Activated CD4-positive, alpha-beta T cell treated with anti-CD3 and anti-CD28 coated beads for 1 hour (primary cell): ENCODE measurements around the gene RBBP7.
"Not testable (repeated sequence)": the region's sequence is repeated elsewhere in the genome, so short reads cannot be mapped to it uniquely, and the experiment has no call there.

Experiments used
- DNase-seq: peaks from one replicate; pipeline ENCODE4 v3.0.0-alpha.2; 2020

The RBBP7 gene

DNA sequence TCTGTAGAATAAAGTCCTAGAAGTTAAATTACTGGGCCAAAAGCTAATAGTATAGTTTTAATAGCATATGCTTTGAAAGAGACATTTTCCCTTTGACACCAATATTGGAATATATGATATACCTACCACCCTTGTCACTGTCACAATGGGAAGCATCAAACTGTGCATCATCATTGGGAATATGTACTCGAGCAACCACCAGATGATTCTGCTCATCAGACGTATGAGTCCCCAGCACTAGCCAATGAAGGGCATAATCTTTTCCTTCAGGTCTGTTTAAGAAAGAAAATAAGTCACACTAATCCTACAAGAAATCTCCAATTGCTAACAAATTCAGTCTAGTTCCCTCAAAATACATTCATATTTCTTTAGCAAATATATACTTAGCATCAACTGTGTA is 7.3 kb downstream of the RBBP7 start:
- no peak for DNase-seq

- DNase-seq: no peak
These were observed 13.4 kb downstream of the RBBP7 start for GRCh38 chrX:16856744-16857143.

- not testable (repeated sequence) for DNase-seq
These were observed 14.1 kb downstream of the RBBP7 start for GRCh38 chrX:16856076-16856404.

DNA sequence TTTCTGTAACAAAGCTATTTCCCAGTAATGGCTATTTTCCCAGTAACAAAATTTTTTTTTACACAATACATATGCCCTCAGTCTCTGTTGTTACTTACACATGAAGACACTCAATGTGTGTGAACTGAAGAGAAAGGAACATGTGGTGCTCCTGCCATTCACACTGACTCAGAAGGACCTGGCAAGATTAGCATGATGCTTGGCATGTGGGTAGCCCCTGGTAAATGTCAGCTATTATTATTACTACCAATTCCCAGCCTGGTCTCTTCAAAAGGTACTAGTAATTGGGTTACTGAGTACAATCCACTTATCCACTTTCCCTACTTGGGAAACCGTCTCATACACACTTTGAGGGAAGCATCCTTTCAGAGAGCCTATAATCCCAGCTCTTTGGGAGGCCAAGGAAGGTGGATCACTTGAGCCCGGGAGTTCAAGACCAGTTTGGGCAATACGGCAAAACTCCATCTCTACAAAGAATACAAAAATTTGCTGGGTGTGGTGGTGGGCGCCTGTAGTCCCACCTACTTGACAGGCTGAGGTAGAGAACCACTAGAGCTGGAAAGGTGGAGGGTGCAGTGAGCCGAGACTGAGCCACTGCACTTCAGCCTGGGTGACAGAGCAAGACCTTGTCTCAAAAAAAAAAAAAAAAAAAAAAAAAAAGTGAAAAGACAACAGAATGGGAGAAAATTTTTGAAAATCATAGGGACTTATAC is 14.6 kb downstream of the RBBP7 start:
- DNase-seq: no peak

- DNase-seq: no peak
These were observed 16.6 kb downstream of the RBBP7 start for GRCh38 chrX:16853537-16853936.

DNA sequence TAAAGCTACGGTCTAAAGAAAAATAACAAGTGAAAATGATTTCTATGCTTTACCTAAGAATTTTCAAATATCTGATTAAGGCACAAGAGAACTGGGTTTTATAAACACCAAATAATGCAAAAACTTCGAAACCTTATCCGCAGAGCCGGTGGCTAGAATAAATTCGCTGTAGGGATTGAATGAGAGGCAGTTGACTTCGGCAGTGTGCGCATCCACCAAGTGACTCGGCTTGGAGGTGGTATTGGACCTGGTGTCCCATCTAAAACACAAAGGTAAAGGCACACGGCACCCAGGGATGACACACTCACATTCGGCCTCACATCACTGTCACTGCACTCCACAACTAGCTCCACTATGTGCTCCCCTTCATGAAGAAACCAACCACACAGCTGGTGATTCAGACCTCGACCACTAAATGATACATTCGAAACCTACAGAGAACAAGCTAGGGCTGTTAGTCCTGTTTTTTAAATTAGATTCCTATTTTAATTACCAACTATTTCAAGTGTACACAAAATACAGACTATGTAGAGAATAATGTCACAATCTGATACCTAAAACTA is 17.5 kb downstream of the RBBP7 start:
- no peak for DNase-seq

DNA sequence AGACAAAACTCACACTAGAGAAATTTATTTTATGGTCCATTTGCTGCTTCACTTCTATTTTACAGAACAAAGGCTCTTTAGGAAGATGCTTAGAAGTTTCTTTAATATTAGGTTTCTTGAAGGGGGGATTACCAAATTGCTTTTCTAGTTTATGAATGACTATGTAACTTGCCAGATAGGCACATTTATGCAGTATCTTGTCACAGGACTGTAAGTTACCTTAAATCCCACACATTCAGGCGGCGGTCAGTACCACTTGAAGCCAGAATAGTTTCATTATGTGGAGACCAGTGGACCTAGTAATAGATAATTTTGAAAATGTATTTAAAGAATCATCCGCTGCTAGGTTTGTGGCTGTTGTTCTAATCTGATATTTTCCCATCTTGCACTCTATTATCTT is 18.3 kb downstream of the RBBP7 start:
- no peak for DNase-seq

- DNase-seq: no peak
These were observed 18.7 kb downstream of the RBBP7 start for GRCh38 chrX:16851421-16851820.

DNA sequence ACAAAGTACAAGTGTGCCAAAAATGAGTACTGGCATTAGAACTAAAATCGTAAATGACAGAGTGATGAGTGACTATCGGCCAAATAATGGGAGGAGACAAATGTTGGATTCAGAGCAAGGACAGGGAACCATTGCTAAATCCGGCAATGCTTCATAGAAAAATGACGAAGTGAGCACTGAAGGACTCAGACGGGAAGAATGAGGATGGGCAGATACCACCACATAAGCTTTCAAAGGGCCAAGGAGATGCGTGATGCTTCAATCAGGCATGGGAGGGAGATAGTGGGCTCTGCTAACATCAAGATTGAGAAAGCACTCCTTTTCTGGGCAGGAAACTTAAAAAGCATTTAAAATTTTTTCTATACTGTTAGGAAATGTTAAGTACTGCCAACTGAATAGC is 21.6 kb downstream of the RBBP7 start:
- DNase-seq: no peak

DNA sequence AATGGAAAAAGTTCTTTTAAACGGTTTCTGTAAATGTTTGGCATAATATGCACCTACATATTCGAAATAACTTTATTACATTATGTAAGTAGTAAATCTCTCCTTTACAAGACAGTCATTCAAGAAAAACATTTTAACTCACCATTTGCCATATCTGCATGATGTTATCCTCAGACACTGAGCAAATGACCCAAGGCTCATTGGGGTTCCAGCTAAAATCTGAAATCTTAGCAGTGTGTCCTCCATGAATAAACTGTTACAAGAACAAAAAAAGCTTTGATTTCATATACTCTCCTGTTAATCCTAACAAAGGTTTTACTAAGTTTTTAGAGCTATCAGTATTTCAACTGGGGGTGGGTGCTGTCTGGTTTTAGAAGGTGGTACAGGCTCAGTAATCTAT is 24.5 kb downstream of the RBBP7 start:
- no peak for DNase-seq

DNA sequence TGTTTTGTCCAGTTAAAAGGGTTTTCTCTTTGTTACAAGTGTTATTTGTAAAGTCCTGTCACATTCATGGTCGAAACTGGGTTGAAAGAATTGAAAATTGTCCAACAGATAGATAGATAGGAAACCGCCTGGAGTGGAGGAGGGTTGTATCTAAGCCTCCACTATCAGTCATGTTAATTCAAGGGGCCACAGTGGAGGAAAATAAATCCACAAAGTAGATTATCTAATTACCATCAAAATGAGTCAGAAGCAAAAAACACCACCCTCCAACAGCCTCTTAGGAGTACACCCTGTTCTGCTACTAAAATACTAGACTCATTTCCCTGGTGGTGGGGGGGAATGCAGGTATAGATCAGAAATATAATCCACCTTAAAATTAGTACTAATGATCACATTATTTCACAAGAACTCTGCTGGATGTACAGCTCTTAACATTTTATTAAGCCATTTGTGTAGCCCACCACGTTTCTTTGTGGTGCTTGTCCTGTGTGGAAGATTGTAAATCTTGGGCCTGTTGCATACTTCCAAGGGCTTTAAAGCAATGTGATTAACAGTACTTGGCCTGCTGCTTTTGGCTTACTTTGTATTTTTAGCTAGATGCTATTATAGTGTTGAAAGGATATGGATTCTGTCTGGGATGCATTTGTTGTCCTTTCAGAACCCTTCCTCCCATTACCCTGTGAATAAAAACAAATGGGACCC is 26.8 kb downstream of the RBBP7 start:
- no peak for DNase-seq

DNA sequence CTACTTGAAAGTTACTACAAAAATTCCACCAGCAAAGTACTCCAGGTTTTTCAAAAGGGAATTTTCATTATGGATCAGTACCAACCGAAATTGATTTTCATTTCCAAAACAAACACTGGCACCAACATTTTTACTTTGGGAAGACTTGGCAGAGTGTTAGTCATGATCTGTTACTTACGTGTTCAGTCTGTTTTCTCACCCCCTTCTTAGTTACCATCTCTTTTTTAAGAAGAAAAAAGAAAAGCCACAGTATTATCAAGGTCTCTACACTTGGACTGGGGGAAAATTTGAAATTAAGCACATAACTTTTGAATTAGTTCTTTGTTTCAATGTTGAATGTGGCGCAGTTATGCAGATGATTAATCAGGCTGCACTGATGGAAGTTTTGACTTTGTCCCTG is 27.5 kb downstream of the RBBP7 start:
- no peak for DNase-seq

DNA sequence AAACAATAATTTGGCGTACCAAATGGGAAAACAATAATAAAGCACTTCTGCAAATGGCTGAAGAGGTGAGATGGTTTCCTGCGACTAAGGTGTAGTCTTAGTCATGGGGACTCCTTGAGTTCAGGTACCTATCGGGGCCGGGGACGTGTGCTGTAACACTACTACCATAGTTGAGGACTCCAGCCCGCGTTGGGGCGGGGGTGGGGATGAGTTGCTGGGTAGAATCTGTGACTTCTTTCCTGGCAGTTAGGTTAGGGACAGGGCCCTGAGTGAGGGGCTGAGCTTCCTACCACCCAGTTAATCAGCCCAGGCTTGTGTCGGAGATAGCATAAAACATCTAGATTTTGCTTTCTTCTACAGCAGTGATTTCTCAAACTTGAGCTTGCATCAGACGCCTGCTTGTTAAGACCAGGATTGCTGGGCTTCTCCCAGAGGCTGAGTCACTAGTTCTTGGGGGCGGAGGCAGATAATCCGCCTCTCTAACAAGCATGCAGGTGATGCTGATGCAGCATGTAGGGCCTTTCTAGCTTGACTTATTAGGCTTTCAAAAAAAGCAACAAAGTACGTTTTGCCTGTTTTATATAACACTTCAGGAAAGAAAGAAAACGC is 30.2 kb downstream of the RBBP7 start:
- no peak for DNase-seq

DNA sequence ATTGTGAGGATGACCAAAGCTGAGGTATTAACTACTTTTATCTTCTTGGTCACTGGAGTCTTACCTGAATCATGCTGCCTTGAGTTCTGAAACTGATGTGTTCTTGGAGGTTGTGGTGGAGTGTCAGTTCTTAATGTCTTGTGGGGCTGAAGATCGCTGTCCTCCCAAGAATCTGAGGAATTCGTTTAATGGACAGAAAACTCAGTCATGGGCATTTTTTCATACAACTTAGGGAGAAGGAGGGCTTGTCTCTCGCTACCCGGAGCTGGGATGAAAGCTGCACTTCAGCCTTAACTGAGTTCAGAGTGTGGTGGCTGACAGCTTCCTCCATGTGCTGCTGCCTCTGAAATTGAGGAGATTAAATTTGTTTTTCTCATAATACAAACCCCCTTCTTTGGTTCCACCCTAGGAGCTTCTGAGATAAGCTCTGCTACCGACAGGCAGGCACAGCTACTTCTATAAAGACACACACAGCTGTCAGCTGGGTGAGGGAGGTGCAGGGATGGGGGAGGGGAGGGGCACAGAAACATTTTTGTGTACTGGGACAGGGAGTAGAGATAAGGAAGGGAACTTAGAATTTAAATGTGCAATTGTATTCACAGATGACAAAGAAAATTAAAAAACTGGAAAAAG is 30.8 kb downstream of the RBBP7 start:
- no peak for DNase-seq

DNA sequence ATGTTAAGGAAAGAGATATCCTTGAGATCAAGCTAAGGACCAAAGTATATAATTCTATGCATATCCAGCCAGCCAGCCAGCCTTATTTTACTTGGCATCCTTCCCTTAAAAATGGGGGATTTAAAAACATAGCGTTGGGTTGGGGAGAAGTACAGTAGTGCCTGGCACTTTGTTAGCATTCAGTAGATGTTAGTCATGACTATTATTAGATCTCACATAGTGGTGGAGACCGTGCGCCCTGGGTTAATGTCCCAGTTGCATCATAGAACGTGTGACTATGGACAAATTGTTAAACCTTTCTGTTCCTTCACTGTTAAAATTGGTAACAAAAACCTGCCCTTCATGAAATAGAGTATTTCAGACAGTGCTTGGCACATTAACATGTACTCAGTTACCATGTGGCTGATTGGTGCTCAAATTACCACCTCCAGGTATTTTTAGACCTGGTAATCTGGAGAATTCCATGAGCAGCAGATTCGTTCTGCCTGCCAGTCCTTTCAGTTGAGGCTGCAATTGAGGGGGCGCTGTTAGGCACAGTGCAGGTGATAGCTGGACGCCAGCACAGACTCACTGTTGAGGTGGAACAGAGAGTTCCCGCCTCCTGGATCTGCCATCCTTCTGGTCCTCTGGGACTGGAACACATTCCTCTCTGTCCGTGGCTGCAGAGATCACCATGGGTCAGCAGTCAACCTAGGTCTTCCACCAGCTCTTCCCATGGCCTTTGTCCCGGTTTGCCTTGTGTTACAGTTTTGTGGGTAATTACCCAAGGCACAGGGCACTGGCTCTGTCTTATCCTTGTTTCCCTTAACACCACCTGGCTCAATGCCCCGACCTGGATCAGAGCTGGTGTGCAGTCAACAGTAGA is 31.7 kb downstream of the RBBP7 start:
- DNase-seq: no peak

- DNase-seq: no peak
These were observed 33.8 kb downstream of the RBBP7 start for GRCh38 chrX:16836371-16836770.

GRCh38 chrX:16834806-16835205 is 35.4 kb downstream of the RBBP7 start:
- no peak for DNase-seq

DNA sequence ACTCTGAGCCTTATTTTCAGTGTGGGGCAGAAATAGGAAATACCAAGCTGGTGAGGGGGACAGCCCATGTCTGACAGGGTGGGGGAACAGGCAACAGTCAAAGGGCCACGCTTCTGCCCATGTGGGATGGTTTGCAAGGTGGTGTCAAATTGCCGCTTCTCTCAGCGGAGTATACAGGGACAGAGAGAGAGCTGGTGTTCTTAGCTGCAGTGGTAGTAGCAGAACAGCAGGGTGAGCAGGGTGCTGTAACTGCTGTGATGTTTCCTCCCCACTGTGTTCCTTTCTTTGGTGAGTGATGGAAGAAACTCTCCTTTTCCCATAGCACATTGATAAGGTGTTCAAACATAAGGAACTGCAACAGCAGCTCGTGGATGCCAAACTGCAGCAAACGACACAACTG is 37.9 kb downstream of the RBBP7 start:
- DNase-seq: no peak

GRCh38 chrX:16828124-16828908 is 41.8 kb downstream of the RBBP7 start:
- no peak for DNase-seq

- DNase-seq: no peak
These were observed 42.9 kb downstream of the RBBP7 start for GRCh38 chrX:16827225-16827624.

DNA sequence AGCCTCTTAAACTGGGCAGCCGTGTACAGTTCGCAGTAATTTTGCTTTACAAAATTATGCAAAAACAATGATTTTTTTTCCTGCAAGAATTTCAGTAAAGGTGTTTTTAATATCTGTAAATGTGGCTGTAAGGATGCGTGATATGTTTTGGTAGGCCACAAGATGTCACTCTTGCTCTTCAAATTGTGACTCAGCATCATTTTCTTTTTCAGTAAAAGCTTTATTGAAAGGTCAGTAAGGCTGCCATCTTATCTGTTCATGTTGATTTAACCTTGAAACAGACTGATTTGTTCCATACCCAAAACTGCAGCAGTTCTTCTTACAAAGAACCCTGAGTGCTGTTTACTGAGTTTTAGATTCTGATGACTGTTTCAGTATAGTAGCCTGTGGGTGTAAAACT is 44.0 kb downstream of the RBBP7 start:
- DNase-seq: no peak
